Fibroblast of lung (primary cell): ENCODE measurements around the gene CDH12. TPM values are rescaled to one million over a fixed set of nuclear protein-coding genes. Genes with fewer than 3 reads are reported as not detected.

Source experiments
- DNase-seq, 2 donors: peaks; one replicate each; pipeline versions ENCODE4 v3.0.0 to v3.0.0-alpha.2; 2010; ENCODE audit warnings: low read depth in 2 of 2
- H2AFZ ChIP-seq: 2 replicates; pipeline ENCODE4 v1.5.1; 2012; ENCODE audit warnings: low read length, control low read depth, inconsistent platforms
- H3K27ac ChIP-seq: 2 replicates; pipeline ENCODE4 v1.5.1; 2011; ENCODE audit warnings: low read length, control low read depth; ENCODE audit not compliant: insufficient read depth
- H3K27me3 ChIP-seq: 2 replicates; pipeline ENCODE4 v1.5.1; 2011; ENCODE audit warnings: mild to moderate bottlenecking, low read length; ENCODE audit not compliant: control insufficient read depth, insufficient read depth
- H3K36me3 ChIP-seq: 2 replicates; pipeline ENCODE4 v1.5.1; 2011; ENCODE audit warnings: low read length; ENCODE audit not compliant: control insufficient read depth, insufficient read depth
- H3K4me1 ChIP-seq: 2 replicates; pipeline ENCODE4 v1.5.1; 2011; ENCODE audit warnings: low read length; ENCODE audit not compliant: control insufficient read depth, insufficient read depth; ENCODE audit errors: extremely low read depth
- H3K4me2 ChIP-seq: 2 replicates; pipeline ENCODE4 v1.5.1; 2011; ENCODE audit warnings: low read length, control low read depth; ENCODE audit not compliant: insufficient read depth; ENCODE audit errors: extremely low read depth
- H3K4me3 ChIP-seq, 4 experiments: fragments of 200-600 bp in 1 of 4; sonication (generic) in 1 of 4; replicated peaks in 1 of 4; 2 replicates each; pipeline ENCODE4 v1.5.1; 2011 to 2016; ENCODE audit warnings: low read length in 4 of 4, low read depth in 3 of 4, mild to moderate bottlenecking in 3 of 4, control low read depth in 2 of 4, inconsistent platforms in 1 of 4, mixed read lengths in 1 of 4; ENCODE audit not compliant: insufficient read depth in 1 of 4; ENCODE audit errors: control extremely low read depth in 1 of 4
- H3K79me2 ChIP-seq: 2 replicates; pipeline ENCODE4 v1.5.1; 2012; ENCODE audit warnings: mild to moderate bottlenecking, low read length, inconsistent platforms; ENCODE audit not compliant: control insufficient read depth, insufficient read depth
- H3K9ac ChIP-seq: 2 replicates; pipeline ENCODE4 v1.5.1; 2011; ENCODE audit warnings: mild to moderate bottlenecking, low read length, control low read depth; ENCODE audit not compliant: insufficient read depth
- H3K9me3 ChIP-seq: 2 replicates; pipeline ENCODE4 v1.5.1; 2012; ENCODE audit warnings: low read depth, low read length; ENCODE audit not compliant: control insufficient read depth, insufficient read depth
- H4K20me1 ChIP-seq: 2 replicates; pipeline ENCODE4 v1.5.1; 2011; ENCODE audit warnings: low read length; ENCODE audit not compliant: control insufficient read depth, insufficient read depth; ENCODE audit errors: extremely low read depth
- CTCF ChIP-seq, 2 donors: IDR thresholded peaks in 1 of 2; conservative IDR thresholded peaks in 1 of 2; 1 replicate in 1 of 2; 2 replicates in 1 of 2; pipeline ENCODE4 v1.5.1; 2011 to 2012; ENCODE audit warnings: low read length in 2 of 2, control low read depth in 1 of 2, inconsistent platforms in 1 of 2, low read depth in 1 of 2, mild to moderate bottlenecking in 1 of 2
- EZH2 ChIP-seq: IDR thresholded peaks from 2 replicates; pipeline ENCODE4 v1.5.1; 2012; ENCODE audit warnings: low read length, control low read depth, mild to moderate bottlenecking; ENCODE audit errors: missing control alignments
- polyA plus RNA-seq, 2 donors: library from polyadenylated mRNA; depleted of rRNA in 1 of 2; stranded (reverse) in 1 of 2; unstranded in 1 of 2; fragments of >200 nt; gene quantifications; 2 replicates each; pipeline ENCODE4 v1.2.1, GENCODE V29; 2011 to 2012; ENCODE audit warnings: missing spikeins in 1 of 2
- total RNA-seq: library from RNA; depleted of rRNA; stranded (reverse); fragments of >200 nt; gene quantifications from 2 replicates; pipeline ENCODE4 v1.2.1, GENCODE V29; 2014

The CDH12 gene
- total and polyA plus RNA-seq, 2 donors (not counting 1 experiment from before 2014, with no cell fraction given): 0.02 TPM; not detected in 1

DNA sequence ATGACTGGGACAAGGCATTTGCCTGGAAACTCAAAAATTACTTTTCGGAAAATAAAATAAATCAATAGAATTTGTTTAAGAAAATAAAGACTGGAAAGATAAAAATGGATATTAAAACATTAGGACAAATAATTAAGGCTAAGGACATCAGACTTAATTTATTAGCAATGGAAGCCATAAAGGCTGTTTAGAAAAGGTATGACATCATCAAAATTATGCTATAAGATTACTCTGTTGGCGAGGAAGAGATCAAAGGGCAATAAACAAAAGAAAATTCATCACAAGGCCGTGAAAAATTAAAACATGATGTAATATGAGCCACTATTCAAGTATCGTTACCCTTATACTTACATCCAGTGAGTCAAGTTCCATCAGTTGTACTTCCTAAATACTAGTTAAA lies 2.7 kb upstream of the CDH12 start:
- Histone ChIP-seq H3K27ac (no peak overlapping the region), H3K4me1 (no peaks in the 10 kb centered on the region), H3K9ac (no peak overlapping the region), H2AFZ (no peak overlapping the region), H4K20me1 (no peaks in the 10 kb centered on the region), H3K79me2 (no peaks in the 10 kb centered on the region), H3K27me3 (no peaks in the 10 kb centered on the region), H3K9me3 (no peaks in the 10 kb centered on the region), H3K36me3 (no peaks in the 10 kb centered on the region), H3K4me3 (no peak overlapping the region), H3K4me2 (no peak overlapping the region)
- TF ChIP-seq CTCF (conservative IDR thresholded peaks at IDR 0.05 in 1 of 2, IDR thresholded peaks at IDR 0.05 in 1 of 2; ENCODE audit: low read depth in 1 of 2, low read length in 2 of 2): no peak
- TF ChIP-seq EZH2: no peak
- no peak for DNase-seq

DNA sequence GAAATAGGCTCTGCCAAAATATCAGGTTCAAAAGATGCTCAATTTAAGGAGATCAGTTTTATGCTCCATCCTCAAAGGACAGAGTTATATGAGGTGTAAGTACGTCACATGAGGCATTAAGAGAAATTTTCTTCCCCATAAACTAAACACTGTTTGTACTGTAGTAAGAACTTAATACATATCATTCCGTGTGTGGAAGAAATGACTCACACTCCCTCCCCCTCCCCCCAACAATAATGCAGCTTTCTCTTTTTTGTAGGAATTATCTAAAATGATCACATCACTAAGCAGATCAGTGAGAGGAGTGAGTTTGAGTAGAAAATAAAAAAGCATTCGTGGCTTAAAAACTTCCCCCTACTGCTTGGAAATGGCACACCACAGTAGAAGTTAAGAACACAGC lies 2.2 kb downstream of the CDH12 start:
- Histone ChIP-seq H3K4me1 (no peaks in the 10 kb centered on the region), H2AFZ (no peak overlapping the region), H3K4me3 (no peak overlapping the region), H3K9me3 (no peaks in the 10 kb centered on the region), H3K9ac (no peak overlapping the region), H4K20me1 (no peaks in the 10 kb centered on the region), H3K36me3 (no peaks in the 10 kb centered on the region), H3K4me2 (no peak overlapping the region), H3K79me2 (no peaks in the 10 kb centered on the region), H3K27me3 (no peaks in the 10 kb centered on the region), H3K27ac (no peak overlapping the region)
- TF ChIP-seq EZH2 (no peak), CTCF (conservative IDR thresholded peaks at IDR 0.05 in 1 of 2, IDR thresholded peaks at IDR 0.05 in 1 of 2; ENCODE audit: low read depth in 1 of 2, low read length in 2 of 2) (no peak)
- peak in 1 of 2 donors; percentile 56 for DNase-seq

GRCh38 chr5:22846693-22847092 lies 6.5 kb downstream of the CDH12 start:
- H3K27ac ChIP-seq: no peak overlapping the region
- H4K20me1 ChIP-seq: no peaks in the 10 kb centered on the region
- H3K36me3 ChIP-seq: no peaks in the 10 kb centered on the region
- H3K79me2 ChIP-seq: no peaks in the 10 kb centered on the region
- H3K4me1 ChIP-seq: no peaks in the 10 kb centered on the region
- no peak for DNase-seq
- H3K4me3 ChIP-seq: no peak overlapping the region
- no peaks in the 10 kb centered on the region for H3K9me3 ChIP-seq
- no peak for TF ChIP-seq EZH2
- TF ChIP-seq CTCF (conservative IDR thresholded peaks at IDR 0.05 in 1 of 2, IDR thresholded peaks at IDR 0.05 in 1 of 2; ENCODE audit: low read depth in 1 of 2, low read length in 2 of 2): no peak
- H3K9ac ChIP-seq: no peak overlapping the region
- no peak overlapping the region for H2AFZ ChIP-seq
- H3K4me2 ChIP-seq: no peak overlapping the region
- H3K27me3 ChIP-seq: no peaks in the 10 kb centered on the region
